ENCODE data around the gene RNF151.
"Not testable (repeated sequence)": the region's sequence is repeated elsewhere in the genome, so short reads cannot be mapped to it uniquely, and the experiment has no call there.

- TF ChIP-seq CTCF (IDR thresholded peaks at IDR 0.05; ENCODE audit: low read length); EZH2 (optimal IDR thresholded peaks at IDR 0.05; ENCODE audit: low read depth, low read length): not testable (repeated sequence)
These were observed 45.1 kb downstream of the RNF151 start for GRCh38 chr16:2011726-2012125.

Data from MM.1S (cell line).